ENCODE data around the gene SLC25A13. TPM values are rescaled to one million over a fixed set of nuclear protein-coding genes. Genes with fewer than 3 reads are reported as not detected.
"Not testable (repeated sequence)": the region's sequence is repeated elsewhere in the genome, so short reads cannot be mapped to it uniquely, and the experiment has no call there.

Gene SLC25A13
- total RNA-seq, 1 experiment from 2014 or later, result 19.5 TPM

DNA sequence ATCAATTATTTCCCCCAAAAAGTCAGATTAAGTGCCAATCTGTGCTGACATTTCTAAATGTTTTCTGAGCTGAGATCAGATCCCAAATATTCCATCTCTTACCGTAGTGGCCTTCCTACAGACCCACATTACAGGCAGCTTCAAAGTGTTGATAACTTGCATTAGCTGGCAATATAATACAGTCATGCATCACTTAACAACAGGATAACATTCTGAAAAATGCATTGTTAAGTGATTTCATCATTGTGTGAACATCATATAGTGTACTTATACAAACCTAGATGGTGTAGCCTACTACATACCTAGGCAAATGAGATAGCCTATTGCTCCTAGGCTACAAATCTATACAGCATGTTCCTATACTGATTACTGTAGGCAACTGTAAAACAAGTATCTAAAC lies 22.4 kb downstream of the SLC25A13 start:
- peaks cover 7% of the 10 kb centered on the region; the same call in 1 of the 2 replicates for H3K36me3 ChIP-seq (ENCODE audit: low read depth, low read length)
- no peak overlapping the region for H3K9ac ChIP-seq (ENCODE audit: low read length)
- TF ChIP-seq, protein P1, sequence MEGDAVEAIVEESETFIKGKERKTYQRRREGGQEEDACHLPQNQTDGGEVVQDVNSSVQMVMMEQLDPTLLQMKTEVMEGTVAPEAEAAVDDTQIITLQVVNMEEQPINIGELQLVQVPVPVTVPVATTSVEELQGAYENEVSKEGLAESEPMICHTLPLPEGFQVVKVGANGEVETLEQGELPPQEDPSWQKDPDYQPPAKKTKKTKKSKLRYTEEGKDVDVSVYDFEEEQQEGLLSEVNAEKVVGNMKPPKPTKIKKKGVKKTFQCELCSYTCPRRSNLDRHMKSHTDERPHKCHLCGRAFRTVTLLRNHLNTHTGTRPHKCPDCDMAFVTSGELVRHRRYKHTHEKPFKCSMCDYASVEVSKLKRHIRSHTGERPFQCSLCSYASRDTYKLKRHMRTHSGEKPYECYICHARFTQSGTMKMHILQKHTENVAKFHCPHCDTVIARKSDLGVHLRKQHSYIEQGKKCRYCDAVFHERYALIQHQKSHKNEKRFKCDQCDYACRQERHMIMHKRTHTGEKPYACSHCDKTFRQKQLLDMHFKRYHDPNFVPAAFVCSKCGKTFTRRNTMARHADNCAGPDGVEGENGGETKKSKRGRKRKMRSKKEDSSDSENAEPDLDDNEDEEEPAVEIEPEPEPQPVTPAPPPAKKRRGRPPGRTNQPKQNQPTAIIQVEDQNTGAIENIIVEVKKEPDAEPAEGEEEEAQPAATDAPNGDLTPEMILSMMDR (conservative IDR thresholded peaks at IDR 0.05; ENCODE audit: low read depth, low read length), result no peak
- TF ChIP-seq EZH2 (IDR thresholded peaks at IDR 0.05; ENCODE audit: low read length, unreplicated experiment), result no peak
- TF ChIP-seq EZH2phosphoT487 (IDR thresholded peaks at IDR 0.05; ENCODE audit: borderline replicate concordance, low read length), result no peak
- no peak overlapping the region for H3K4me2 ChIP-seq (ENCODE audit: low read length)
- DNase-seq, result no peak
- H2AFZ ChIP-seq (ENCODE audit: low read length), result no peak overlapping the region
- H3K9me2 ChIP-seq (replicated peaks; ENCODE audit: low read length), result no peaks in the 10 kb centered on the region
- no peak for ATAC-seq
- ChIA-PET CTCF (no interaction called here), POLR2A (ENCODE audit: unreplicated experiment) (no interaction called here)
- H3K4me3 ChIP-seq (ENCODE audit: low read length), result no peak overlapping the region
- H3K27ac ChIP-seq (ENCODE audit: low read length), result no peak overlapping the region
- no peaks in the 10 kb centered on the region for H3K27me3 ChIP-seq (ENCODE audit: low read length)
- intact Hi-C loops (cut with micrococcal nuclease), result no loop called here
- H4K20me1 ChIP-seq (ENCODE audit: low read length), result no peaks in the 10 kb centered on the region
- H3F3A ChIP-seq (ENCODE audit: low read length, unreplicated experiment), result peaks cover 4% of the 10 kb centered on the region
- H3K9me3 ChIP-seq (ENCODE audit: low read length), result no peaks in the 10 kb centered on the region
- peaks cover 24% of the 10 kb centered on the region for H3K4me1 ChIP-seq (ENCODE audit: insufficient read depth, low read length)
- BruUV-seq (replicated peaks), result no TSS peak
- peaks cover 47% of the 10 kb centered on the region for H3K79me2 ChIP-seq (ENCODE audit: low read length)

DNA sequence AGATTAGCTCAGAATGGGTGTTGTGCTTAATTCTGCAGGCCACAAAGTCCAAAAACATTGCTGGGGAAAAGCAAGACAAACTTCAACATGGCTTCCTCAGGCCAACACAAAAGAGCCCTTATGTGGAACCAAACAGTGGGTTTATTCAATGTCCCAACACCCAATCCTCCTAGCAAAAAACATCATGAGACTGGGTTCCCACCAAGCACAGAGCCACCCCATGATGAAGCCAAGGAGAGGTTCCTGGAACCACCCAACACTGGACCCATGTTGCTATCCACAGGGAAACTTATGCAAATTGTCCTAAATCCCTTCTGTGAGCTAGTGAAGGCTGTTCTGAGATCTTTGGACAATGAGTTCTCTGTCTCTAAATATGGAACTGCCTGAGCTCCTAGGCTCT lies 24.0 kb downstream of the SLC25A13 start:
- H4K20me1 ChIP-seq (ENCODE audit: low read length), result no peaks in the 10 kb centered on the region
- no peak overlapping the region for H3K4me2 ChIP-seq (ENCODE audit: low read length)
- no peak overlapping the region for H3K27ac ChIP-seq (ENCODE audit: low read length)
- no peaks in the 10 kb centered on the region for H3K9me3 ChIP-seq (ENCODE audit: low read length)
- H3K9me2 ChIP-seq (replicated peaks; ENCODE audit: low read length), result no peaks in the 10 kb centered on the region
- peaks cover 46% of the 10 kb centered on the region for H3K79me2 ChIP-seq (ENCODE audit: low read length)
- H3K9ac ChIP-seq (ENCODE audit: low read length), result no peak overlapping the region
- H3K36me3 ChIP-seq (ENCODE audit: low read depth, low read length), result peaks cover 7% of the 10 kb centered on the region; the same call in 1 of the 2 replicates
- H2AFZ ChIP-seq (ENCODE audit: low read length), result no peak overlapping the region
- TF ChIP-seq, protein P1 (conservative IDR thresholded peaks at IDR 0.05; ENCODE audit: low read depth, low read length), result no peak
- TF ChIP-seq EZH2 (IDR thresholded peaks at IDR 0.05; ENCODE audit: low read length, unreplicated experiment) (no peak), EZH2phosphoT487 (IDR thresholded peaks at IDR 0.05; ENCODE audit: borderline replicate concordance, low read length) (no peak)
- intact Hi-C loops (cut with micrococcal nuclease), result no loop called here
- H3K4me1 ChIP-seq (ENCODE audit: insufficient read depth, low read length), result peaks cover 8% of the 10 kb centered on the region
- ChIA-PET CTCF (no interaction called here), POLR2A (ENCODE audit: unreplicated experiment) (interaction anchor here (0.7 kb wide), 1 partner anchor 15 kb away, joined by 6 read pairs; no protein-coding TSS in a partner anchor)
- DNase-seq (no peak), ATAC-seq (no peak)
- no TSS peak for BruUV-seq (replicated peaks)
- H3K27me3 ChIP-seq (ENCODE audit: low read length), result no peaks in the 10 kb centered on the region
- no peaks in the 10 kb centered on the region for H3F3A ChIP-seq (ENCODE audit: low read length, unreplicated experiment)
- H3K4me3 ChIP-seq (ENCODE audit: low read length), result no peak overlapping the region

DNA sequence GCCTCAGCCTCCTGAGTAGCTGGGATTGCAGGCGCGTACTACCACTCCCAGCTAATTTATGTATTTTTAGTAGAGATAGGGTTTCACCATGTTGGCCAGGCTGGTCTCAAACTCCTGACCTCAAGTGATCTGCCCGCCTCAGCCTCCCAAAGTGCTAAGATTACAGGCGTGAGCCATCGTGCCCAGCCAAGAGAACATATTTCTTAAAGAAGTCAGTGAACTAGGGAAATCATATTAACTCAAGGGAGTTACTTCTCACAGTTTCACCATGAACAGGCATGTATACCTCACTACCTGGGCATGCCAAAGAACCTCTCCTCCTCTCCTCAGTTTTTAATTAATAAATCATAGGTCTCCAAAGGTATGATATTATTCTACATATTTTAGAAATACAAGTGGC lies 24.5 kb downstream of the SLC25A13 start:
- H3K4me2 ChIP-seq (ENCODE audit: low read length); H3K9me2 ChIP-seq (replicated peaks; ENCODE audit: low read length); intact Hi-C loops (cut with micrococcal nuclease); H3K9me3 ChIP-seq (ENCODE audit: low read length); H2AFZ ChIP-seq (ENCODE audit: low read length); H3K27ac ChIP-seq (ENCODE audit: low read length); CTCF ChIA-PET; H3K36me3 ChIP-seq (ENCODE audit: low read depth, low read length); H4K20me1 ChIP-seq (ENCODE audit: low read length); H3K9ac ChIP-seq (ENCODE audit: low read length); BruUV-seq (replicated peaks); H3K27me3 ChIP-seq (ENCODE audit: low read length); H3K4me1 ChIP-seq (ENCODE audit: insufficient read depth, low read length); H3F3A ChIP-seq (ENCODE audit: low read length, unreplicated experiment); DNase-seq; ATAC-seq; H3K4me3 ChIP-seq (ENCODE audit: low read length): not testable (repeated sequence)
- H3K79me2 ChIP-seq (ENCODE audit: low read length), result peaks cover 42% of the 10 kb centered on the region
- POLR2A ChIA-PET (ENCODE audit: unreplicated experiment), result interaction anchor here (0.7 kb wide), 1 partner anchor 15 kb away, joined by 6 read pairs; no protein-coding TSS in a partner anchor

DNA sequence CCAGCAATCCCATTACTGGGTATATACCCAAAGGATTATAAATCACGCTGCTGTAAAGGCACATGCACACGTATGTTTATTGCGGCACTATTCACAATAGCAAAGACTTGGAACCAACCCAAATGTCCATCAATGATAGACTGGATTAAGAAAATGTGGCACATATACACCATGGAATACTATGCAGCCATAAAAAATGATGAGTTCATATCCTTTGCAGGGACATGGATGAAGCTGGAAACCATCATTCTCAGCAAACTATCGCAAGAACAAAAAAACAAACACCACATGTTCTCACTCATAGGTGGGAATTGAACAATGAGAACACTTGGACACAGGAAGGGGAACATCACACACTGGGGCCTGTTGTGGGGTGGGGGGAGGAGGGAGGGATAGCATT lies 28.0 kb downstream of the SLC25A13 start:
- H3K9me3 ChIP-seq (ENCODE audit: low read length); DNase-seq; intact Hi-C loops (cut with micrococcal nuclease); ATAC-seq; H3K79me2 ChIP-seq (ENCODE audit: low read length); H3K27me3 ChIP-seq (ENCODE audit: low read length); POLR2A ChIA-PET (ENCODE audit: unreplicated experiment); H3K9me2 ChIP-seq (replicated peaks; ENCODE audit: low read length); H3K4me1 ChIP-seq (ENCODE audit: insufficient read depth, low read length); H3F3A ChIP-seq (ENCODE audit: low read length, unreplicated experiment); H3K36me3 ChIP-seq (ENCODE audit: low read depth, low read length); BruUV-seq (replicated peaks); H3K9ac ChIP-seq (ENCODE audit: low read length); CTCF ChIA-PET; H3K27ac ChIP-seq (ENCODE audit: low read length); H2AFZ ChIP-seq (ENCODE audit: low read length); H3K4me2 ChIP-seq (ENCODE audit: low read length); H3K4me3 ChIP-seq (ENCODE audit: low read length); H4K20me1 ChIP-seq (ENCODE audit: low read length): not testable (repeated sequence)
